ENCODE data around the gene GALNT1.

DNA sequence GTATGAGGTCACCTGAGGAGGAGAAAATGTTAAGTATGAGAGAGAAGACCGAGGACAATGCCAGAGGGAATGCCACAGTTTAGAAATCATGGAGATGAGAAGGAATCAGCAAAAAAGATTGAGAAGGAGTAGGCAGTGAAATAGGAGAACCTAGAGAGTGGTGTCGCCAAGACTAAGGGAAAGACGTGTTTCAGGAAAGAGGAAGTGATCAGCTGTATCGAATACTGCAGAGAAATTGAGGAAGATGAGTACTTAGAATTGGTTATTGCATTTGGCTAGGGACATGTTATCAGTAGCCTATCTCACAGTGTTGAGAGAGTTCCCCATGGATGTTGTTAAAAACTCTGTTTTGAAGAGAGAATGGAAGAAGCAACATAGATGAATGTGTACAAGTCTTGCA is 112.3 kb downstream of the GALNT1 start:
- TF ChIP-seq, protein P1, sequence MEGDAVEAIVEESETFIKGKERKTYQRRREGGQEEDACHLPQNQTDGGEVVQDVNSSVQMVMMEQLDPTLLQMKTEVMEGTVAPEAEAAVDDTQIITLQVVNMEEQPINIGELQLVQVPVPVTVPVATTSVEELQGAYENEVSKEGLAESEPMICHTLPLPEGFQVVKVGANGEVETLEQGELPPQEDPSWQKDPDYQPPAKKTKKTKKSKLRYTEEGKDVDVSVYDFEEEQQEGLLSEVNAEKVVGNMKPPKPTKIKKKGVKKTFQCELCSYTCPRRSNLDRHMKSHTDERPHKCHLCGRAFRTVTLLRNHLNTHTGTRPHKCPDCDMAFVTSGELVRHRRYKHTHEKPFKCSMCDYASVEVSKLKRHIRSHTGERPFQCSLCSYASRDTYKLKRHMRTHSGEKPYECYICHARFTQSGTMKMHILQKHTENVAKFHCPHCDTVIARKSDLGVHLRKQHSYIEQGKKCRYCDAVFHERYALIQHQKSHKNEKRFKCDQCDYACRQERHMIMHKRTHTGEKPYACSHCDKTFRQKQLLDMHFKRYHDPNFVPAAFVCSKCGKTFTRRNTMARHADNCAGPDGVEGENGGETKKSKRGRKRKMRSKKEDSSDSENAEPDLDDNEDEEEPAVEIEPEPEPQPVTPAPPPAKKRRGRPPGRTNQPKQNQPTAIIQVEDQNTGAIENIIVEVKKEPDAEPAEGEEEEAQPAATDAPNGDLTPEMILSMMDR (conservative IDR thresholded peaks at IDR 0.05 in 1 of 2, IDR thresholded peaks at IDR 0.05 in 1 of 2; ENCODE audit: extremely low read depth in 1 of 2, insufficient read depth in 1 of 2, low read depth in 1 of 2, low read length in 2 of 2), result no peak
- TF ChIP-seq EZH2 (IDR thresholded peaks at IDR 0.05; ENCODE audit: borderline replicate concordance, low read length), result no peak
